Activated effector memory CD4-positive, alpha-beta T cell treated with anti-CD3 and anti-CD28 coated beads, Interleukin-2, amount 50 U/mL, for 16 hours (primary cell): Measurements from ENCODE around the gene APPL2.

Source experiments
- DNase-seq: peaks from one replicate; pipeline ENCODE4 v3.0.0-alpha.2; 2020

The APPL2 gene

DNA sequence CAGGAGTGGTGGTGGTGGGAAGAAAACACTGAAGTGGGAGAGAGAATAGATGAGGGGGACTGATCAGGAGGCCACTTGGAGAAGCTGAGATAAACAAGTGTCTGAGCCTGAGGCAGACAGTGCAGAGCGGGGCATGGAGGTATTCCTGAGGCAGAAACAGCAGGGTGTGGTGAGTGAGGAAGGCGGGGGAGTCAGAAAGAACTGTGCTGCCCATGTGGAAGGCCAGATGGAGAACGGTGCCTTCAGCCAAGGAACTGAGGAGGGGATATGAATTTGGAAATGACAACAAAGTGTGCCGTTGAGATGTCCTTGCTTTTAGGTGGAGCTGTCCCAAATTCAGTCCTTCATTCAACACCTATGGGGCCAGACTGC is 13.7 kb downstream of the APPL2 start:
- no peak for DNase-seq

DNA sequence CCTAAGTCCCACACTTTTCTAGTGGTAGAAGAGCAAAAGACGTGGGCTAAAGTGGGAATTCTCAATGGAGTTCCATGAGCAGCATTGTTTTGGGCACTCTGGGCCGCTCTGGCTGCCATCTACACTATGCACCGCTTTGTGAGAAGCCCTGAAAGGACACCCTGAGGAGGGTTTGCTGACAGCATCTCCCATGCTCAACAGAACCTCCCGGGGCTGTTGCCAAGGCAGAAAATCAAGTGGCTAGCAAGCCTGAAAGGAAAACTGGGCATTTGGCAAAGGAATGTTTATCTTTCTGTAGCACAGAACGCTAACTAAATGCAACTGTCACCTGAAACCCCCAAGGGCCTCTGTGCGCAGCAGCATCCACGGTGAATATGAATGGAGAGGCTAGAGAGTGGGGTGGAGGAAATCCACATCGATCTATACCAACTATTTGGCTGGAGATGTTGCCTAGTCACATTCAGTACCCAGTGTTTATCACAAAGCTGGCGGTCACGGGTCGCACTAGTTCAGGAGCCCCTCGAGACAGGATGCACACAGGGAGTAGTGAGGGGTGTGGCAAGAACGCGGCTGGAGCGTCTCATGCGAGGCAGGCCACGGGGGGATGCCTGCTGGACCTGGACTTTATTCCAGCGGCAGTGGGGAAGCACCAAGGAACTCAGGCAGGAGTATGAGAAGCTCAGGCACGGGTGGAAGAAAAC is 14.2 kb downstream of the APPL2 start:
- no peak for DNase-seq

DNA sequence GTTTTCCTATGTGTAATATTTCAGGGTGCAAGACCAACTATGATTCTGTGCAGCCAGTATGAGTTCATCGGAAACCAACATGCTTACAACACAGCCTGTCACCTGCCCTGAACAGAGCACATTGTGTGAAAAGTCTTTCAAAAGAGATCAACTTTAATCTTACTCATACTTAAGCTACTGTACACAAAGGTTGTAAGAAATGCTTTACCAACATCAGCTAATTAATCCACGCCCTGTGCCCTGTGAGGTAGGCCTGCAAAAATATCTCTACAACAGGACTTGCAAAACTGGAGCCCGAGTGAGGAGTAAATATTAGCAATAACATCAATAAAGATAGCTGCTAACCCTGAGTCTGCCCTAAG is 15.1 kb downstream of the APPL2 start:
- DNase-seq: no peak

DNA sequence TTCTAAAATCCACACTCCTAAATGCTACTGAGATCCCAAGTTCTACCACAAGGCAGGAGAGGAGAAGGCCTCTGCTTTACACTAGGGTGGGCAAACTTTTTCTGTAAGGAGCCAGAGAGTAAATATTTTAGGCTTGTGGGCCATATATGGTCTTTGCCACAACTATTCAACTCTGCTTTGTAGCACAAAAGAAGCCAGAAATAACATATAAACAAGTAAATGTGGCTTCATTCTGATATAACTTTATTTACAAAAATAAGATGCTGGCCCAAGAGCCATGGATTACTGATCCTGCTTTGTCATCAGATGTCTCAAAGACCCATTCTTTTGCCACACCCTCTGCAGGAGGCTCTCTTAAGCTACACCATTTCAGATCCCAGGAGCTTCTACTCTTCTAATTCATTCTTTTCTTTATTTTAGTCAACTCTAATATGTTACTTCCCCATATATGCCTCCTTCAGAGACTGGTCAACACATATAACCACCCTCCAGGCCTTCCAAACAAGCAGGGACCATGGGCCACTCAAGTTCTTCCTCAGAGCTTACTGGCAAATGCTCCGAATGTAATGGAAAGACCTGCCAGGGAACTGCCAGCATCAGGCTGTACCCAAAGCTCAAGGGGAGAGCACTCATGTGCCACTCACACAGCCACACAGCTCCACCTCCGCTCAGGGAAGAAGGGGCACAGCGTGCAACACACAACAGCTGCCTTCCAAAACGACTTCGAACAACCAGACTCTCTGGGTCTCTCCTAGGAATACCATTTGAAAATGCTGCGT is 15.6 kb downstream of the APPL2 start:
- no peak for DNase-seq

DNA sequence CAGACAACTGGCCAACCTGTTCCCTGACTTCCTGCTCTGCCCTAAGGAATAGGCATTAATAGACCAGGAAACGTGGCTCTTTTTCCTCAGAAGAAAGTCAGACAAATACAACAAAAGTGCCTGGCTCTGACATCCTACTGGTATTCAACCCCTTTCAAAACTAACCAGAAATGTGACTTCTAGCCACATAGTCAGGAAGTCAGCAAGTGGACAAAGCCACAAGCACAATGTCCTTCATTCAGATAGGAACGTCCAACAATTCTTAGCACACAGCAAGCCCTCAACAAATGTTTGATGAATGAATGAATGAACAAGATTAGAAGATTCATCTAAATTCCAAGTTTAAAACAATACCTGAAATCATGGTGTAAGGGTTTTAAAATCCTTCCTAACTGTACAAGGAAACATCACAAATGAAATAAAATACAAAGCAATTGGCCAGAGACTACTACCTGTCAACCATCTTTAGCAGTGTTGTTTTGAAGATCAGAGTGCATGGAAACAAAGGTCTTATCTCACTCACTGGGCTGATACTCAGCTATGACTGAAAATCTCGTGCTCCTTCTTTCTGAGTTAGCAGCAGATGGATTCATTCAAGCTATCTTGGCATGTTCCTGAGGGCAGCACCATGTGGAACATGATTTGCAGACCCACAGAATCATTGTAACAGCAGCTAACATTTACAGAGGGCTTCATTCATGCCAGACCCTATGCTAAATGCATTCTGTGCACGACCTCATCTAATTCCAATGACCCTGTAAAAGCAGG is 16.5 kb downstream of the APPL2 start:
- DNase-seq: no peak

DNA sequence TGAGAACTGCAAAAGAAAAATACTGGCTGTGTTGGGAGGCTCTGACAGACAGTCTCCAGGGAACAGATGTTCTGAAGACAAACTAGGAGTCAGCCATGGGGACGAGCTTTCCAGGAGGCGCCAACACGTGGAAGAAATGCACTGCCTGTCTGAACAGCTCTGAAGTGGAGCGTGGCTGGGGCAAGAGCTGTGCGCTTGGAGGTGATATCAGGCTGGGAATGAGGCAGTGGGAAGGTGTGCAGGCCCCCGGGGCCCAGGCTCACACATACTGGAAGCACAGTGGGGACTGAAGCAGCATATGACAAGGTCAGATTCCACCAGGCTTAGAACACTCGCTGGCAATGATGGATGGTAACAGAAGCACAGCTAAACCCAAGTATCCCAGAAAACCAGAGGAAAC is 17.5 kb downstream of the APPL2 start:
- DNase-seq: no peak

DNA sequence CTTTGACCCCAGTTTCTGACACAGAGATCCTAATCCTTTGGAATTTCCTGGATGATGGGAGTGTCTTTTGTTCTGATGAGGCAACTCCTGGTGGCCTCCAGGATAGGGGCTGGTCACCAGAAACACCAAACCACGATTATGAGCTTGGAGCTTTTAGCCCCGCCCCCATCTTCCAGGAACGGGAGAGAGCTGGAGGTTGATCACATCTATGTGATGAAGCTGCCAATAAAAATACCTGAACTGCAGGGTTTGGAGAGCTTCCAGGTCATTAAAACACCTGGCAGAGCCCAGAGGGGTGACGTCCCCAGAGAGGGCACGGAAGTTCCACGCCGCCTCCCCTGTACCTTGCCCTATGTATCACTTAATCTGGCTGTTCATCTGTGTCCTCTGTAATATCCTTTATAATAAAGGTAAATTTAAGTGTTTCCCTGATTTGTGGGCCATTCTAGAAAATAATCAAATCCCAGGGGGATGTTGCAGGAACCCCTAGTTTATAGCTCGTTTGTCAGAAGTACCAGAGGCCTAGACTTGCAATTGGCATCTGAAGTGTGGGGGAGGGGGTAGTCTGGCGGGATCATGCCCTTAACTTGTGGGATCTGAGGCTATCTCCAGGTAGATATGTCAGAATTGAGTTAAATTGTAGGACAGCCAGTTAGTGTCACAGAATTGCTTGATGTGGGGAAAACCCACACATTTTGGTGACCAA is 21.2 kb downstream of the APPL2 start:
- no peak for DNase-seq

DNA sequence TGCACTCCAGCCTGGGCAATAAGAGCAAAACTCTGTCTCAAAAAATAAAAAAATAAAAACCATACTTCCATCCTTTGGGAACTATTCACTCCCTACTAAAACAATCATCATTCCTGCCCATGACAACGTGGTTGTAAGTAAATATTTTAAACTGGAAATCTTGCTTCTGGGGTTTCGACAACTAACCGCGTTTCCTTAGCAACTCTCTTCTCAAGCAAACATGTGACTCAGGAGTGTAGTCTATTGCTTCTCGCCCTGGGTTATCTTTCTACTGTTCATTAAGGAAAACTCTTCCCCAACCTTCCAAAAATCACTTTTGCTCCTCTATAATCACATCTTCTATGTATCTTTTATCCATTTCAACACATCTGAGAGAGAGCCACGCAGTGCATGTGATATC is 21.8 kb downstream of the APPL2 start:
- DNase-seq: no peak

DNA sequence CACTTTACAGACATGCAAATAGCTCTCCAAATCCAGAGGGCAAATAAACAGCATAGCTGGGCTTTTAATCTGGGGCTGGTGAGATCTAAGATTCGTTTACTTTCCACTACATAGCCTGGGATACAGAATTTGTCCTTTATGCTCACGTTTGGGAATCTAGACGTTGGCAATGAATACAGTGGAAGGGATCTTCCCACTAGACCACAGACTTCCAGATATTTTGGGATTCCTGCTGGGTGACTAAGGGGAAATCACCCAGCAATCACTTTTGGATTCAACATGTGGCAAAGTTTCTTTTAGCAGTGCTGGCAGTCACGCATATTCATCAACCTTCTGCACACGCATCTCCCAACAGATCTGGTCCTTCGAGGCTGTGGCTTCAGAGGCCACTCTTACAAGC is 23.5 kb downstream of the APPL2 start:
- no peak for DNase-seq

DNA sequence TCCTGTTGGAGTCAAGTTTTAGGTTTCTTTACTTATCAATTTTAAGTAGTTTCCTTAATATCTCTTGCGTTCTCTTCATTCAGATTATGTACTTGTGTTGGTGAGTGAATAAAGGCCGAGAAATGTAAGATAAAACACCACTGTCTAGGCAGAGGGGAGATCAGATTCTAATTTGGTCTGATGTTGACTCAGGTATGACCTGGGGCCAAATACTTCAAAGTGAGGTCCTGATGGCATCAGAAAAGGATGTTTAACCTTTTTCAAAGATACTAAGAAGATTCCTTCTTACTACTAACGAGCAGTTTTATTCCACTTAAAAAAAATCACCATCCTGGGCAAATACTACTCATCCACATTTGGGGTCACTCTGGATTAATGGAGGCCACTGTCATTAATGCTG is 26.9 kb downstream of the APPL2 start:
- DNase-seq: no peak

DNA sequence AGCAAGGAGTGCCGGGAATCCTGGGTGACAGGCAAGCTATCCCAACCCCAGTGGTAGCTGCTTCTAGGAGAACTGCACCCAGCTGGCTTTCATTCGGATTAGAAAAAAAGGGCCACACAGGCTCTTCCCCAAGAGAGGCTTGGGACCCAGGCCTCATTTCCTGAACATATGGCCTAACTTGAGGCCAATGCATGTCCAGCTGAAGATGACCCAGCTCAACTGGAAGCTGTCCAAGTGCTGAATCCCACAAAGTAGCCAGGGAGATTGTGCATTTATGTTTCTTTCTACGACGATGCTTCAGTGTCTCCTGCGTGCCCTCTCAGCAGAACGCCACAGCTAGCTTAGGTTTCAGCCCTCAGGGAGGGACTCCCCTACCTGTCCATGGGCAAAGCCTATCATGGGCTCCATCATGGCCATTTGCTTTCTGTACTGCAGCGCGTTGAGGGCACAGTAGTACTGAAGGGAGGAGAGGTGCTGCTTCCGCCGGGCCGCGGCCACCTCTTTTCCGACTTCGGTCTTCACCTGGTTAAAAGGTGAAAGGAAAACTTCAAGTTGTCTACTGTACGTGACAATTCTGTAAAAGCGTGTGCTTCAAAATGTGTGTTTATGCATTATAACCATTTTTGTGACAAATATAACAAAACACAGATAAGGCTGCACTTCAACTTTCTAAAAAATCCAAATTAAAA is 29.1 kb downstream of the APPL2 start:
- DNase-seq: no peak

DNA sequence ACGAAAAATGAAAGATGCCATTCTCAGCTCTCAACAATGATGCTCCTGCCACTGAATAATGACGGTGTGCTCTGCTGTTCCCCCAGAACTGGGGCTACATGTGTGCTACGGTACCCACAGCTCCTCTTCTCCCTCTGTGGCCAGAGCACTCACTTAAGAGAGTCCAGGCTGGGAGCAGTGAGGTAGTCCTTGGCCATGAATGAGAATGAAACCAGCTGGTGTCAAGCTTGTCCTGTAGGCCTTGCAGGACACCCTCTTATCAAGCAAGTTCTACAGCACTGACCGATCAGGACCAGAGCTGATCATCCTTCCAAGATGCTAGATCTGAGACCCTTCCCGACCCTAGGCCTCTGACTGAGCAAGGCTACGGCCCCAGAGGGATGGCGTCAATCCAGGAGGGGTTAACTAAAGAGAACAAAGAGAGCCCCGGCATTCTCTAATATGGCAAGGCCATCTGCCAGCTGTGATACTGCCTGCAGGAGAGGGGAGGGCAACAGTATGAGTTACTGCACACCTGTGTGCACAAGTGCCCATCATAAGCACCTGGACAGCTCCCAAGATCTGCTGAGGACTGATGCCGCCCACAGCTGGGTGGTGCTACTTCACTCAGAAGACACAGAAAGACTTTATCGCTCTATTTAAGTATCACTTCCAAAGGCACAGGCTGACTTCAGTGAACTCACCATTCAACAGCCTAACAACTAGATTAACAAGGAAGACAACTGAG is 30.5 kb downstream of the APPL2 start:
- DNase-seq: no peak

DNA sequence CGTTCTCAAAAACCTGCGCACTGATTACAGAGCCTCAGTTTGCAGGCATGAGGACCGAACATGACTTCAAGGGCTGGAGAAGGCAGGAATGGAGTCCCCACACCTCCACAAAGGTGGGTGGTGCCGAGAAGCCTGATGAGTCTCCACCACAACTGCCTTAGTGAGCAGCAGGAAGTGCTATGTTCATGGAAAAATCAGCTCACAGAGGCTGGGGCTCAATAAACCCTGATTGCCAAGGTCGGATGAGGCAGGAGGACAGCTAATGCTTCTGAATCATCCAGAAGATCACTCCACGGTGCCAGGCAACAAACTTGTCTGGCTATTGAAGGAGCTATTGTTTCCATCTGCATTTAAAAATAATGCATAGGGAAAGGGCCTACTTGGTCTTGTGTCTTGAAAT is 31.1 kb downstream of the APPL2 start:
- no peak for DNase-seq

DNA sequence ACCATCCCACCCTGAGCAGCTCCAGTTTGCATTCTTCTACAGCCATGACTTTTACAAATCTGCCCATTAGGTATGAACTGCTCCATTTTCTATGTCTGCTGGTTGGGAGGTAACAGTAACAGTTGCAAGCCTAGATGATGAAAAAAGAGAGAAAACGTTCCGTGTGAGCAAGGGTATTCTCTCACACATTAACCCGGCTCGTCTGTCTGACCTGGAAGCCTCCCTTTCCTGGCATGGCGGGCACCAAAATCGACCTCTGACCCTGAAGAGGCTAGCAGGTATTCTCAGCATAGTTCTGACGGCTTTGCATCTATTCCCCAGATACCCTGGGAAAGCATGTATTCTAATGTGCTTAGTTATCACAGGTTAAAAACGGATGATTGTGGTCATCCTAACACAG is 31.8 kb downstream of the APPL2 start:
- no peak for DNase-seq

DNA sequence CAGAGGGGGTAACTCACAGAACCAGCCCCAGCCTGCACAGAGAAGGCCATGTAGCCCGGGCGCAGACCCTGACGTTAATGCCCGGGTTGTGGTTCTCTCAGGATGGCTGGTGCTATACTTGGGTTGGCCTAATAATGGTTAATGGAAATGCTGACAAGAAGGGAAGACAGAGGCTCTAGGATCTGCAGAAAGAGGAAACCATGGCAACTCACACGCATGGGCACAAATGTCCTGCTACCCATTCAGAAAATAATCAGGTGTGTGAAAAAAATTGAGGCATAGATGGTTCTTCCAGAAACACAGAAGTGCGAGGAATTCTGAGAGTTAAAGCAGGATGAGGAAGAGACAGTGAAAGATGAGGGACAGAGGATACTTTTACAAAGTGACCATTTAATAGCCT is 33.8 kb downstream of the APPL2 start:
- no peak for DNase-seq

DNA sequence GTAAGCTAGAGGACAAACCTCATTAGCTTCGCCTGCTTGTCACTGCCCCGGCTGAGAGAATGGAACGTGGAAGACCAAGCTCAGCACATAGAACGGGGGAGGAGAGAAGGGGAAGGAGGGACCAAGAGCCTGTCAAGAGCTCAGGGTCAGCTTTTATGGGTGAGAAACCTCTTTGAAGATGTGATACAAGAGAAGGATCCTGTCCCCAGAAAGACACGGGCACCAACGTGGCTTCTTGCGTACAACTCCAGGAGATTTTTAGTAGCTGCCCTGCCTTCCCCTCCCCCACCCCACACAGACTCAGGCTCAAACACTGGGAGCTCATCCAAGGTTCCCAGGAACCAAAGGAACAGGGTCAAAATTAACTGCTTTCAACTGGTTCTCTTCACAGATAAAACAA is 34.7 kb downstream of the APPL2 start:
- DNase-seq: no peak

DNA sequence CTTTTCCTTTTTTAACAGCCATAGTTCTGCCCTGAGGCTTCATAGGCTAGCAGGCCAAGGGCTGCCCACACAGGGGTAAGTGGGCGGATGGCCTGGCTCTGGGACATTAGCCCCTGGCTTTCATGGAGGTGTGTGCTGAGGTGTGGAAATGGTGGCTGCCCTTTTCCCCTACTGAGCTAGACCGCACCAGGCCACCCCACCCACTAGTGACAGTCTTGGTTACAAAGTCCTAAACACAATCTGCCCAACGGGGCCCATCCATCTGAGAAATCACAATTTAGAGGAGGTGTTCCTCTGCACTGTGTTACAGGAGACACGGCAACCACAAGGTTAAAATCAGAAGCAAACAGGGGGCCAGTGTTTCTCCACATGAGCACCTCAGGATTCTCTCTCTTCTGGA is 35.6 kb downstream of the APPL2 start:
- no peak for DNase-seq

DNA sequence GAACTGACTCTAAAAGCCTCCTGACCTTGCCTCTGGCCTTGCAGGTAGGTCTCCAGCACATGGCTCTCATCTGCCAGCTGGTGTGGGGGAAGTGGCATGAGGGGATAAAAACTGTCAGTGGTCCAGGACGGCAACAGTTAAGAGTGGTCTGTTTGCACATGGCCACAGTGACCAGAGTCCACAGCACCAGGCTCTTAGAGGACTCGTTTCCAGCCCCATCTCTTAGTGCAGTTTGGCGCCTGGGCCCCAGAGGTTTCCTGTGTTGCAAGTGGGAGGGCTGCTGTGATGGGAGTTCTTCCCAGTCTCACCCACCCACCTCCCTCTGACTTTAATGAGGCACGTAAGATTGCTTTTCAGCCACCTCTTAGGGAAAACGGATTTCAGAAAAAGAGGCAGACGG is 37.0 kb downstream of the APPL2 start:
- DNase-seq: no peak

DNA sequence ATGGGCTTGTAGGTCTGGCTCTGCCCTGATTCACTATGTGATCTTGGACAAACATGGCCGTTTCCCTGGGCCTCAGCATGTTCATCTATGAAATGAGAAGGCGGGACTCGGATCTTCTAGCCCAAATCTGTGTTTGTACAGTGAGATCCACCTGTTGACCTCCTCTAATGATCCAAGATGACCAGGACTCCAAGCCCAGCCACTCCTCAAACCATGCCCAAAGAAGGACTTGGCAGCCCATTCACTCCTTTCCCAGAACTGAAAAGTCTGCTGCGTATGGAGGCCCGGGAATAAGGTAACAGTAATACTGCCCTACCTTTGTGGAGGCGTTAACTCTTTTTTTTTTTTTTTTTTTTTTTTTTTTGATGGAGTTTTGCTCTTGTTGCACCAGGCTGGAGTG is 39.9 kb downstream of the APPL2 start:
- DNase-seq: no peak

DNA sequence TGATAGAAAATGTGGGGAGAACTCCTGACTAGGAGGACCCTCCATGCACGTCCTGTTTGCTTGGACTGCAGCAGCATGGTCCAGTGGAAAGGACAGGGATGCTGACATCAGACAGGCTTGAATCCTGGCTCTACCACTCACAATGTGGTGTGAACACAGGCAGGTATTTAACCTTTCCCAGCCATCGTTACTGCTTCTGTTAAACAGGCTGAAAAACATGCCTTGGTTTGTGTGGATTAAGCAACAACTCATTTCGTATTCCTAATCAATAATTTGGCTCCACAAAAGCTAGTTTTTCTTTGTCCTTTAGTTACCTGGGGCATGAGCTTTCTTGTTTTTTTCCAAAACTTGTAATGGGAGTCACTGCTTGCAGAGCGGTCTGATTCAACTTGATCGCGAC is 41.0 kb downstream of the APPL2 start:
- no peak for DNase-seq

DNA sequence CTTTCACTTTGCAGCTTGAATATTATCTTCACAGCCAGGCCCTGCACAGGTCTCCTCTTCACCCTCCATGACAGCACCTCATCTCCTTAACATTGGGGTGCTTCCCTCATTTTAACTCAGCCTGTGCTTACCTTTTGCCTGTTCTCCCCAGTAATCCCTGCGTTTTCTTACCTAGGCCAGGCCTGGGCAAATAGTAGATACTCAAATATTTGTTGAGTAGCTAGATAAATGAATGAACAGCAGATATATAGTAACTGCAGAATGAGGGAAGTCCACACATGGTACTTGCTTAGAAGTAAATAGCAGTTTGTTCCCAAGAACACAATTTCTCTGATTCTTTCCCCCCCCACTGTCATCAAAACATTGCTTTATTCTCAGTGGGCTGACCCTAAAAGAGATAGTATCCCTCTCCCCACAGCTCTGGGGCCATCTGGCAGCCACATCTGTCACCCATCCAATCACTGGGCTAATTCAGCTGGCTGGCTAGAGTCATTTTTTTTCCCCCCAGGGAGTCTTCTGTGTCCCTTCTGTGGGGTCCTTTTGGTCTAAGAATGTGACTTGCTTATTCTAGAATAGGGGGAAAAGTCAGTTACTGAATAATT is 43.2 kb downstream of the APPL2 start:
- DNase-seq: no peak

DNA sequence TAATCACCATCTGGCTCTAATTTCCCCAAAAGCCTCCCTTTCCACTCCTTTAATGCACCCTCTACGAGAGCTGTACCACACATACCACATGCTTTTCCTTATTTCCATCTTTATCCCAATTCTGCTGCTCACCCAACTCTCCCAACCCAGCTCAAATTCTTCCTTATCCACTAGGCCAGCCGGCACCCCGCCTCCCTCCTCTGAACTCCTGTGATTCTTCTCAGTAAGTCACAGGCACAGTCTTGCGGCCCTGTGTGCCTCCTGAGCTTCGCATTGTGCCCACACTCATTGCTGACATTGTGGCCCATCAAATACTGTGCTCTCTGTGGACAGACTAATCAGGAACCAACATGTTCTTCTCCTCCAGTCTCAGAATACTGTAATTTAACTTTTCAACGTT is 45.4 kb downstream of the APPL2 start:
- DNase-seq: no peak
